ACC112 (cell line): ENCODE measurements around the gene HERPUD1.
"Not testable (repeated sequence)": the region's sequence is repeated elsewhere in the genome, so short reads cannot be mapped to it uniquely, and the experiment has no call there.

Experiments
- H2AFZ ChIP-seq: fragments of 200-600 bp; sonication (generic); one replicate; pipeline ENCODE4 v1.6.0; 2017; ENCODE audit warnings: antibody characterized with exemption, low read length; ENCODE audit not compliant: unreplicated experiment
- H3K27ac ChIP-seq: fragments of 200-600 bp; sonication (generic); 2 replicates; pipeline ENCODE4 v1.5.1; 2014; ENCODE audit warnings: low read depth, mild to moderate bottlenecking, antibody characterized with exemption, low read length, moderate library complexity
- H3K27me3 ChIP-seq: fragments of 200-600 bp; sonication (generic); 2 replicates; pipeline ENCODE4 v1.6.1; 2014; ENCODE audit warnings: mild to moderate bottlenecking, antibody characterized with exemption, low read length, moderate library complexity, mixed read lengths; ENCODE audit not compliant: insufficient read depth
- H3K36me3 ChIP-seq: fragments of 200-600 bp; sonication (generic); 2 replicates; pipeline ENCODE4 v1.6.1; 2016; ENCODE audit warnings: mild to moderate bottlenecking, antibody characterized with exemption, low read length, moderate library complexity, mixed read lengths; ENCODE audit not compliant: insufficient read depth
- H3K4me1 ChIP-seq: fragments of 200-600 bp; sonication (generic); one replicate; pipeline ENCODE4 v1.6.1; 2016; ENCODE audit warnings: low read length, mixed read lengths; ENCODE audit not compliant: insufficient read depth, unreplicated experiment, control insufficient read depth
- H3K4me3 ChIP-seq: fragments of 200-600 bp; sonication (generic); 2 replicates; pipeline ENCODE4 v1.5.1; 2014; ENCODE audit warnings: mild to moderate bottlenecking, low read depth, low read length
- H3K79me2 ChIP-seq: fragments of 200-600 bp; sonication (generic); one replicate; pipeline ENCODE4 v1.6.0; 2016; ENCODE audit warnings: low read length; ENCODE audit not compliant: control insufficient read depth, unreplicated experiment, insufficient read depth

HERPUD1 gene

DNA sequence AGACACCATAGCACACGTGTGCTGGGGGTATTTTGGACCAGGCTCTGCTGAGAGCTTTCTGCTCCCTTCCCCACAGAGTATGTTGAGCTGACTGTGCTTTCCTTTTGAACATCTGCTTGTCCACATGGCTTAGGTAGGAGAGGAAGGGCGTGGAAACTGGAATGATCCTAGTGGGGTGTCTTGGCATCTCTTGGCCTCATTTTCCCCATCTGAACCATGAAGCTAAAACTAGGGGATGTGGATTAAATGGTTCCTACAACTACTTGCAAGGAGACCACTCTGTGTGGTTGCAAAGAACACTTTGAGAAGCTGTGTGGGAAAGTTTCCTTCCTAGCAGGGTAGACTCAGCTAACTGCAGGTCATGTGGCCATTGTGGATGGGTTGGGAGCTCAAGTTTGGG, 50.8 kb downstream of the HERPUD1 start:
- peaks cover 19% of the 10 kb centered on the region for H3K4me1 ChIP-seq
- no peak overlapping the region for H3K27ac ChIP-seq
- H3K27me3 ChIP-seq = no peaks in the 10 kb centered on the region

DNA sequence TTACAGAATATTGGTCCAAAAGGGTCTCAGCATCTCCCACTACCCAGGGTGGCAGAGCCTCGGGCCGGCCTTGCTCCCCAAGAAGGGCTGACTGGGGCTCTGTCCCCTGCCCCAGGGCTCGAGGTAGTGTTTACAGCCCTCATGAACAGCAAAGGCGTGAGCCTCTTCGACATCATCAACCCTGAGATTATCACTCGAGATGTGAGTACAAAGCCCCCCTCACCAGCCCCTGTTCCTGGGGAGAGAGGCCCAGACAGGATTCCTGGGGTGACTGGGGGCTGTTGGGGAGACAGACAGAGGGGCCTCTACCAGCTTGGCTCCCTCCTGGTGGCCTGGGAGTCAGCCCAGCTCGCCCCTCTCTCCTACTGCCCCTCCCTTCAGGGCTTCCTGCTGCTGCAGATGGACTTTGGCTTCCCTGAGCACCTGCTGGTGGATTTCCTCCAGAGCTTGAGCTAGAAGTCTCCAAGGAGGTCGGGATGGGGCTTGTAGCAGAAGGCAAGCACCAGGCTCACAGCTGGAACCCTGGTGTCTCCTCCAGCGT, 51.3 kb downstream of the HERPUD1 start:
- no peak overlapping the region for H2AFZ ChIP-seq
- H3K27ac ChIP-seq = no peak overlapping the region
- peaks cover 23% of the 10 kb centered on the region for H3K79me2 ChIP-seq
- H3K27me3 ChIP-seq = no peaks in the 10 kb centered on the region
- H3K36me3 ChIP-seq = no peaks in the 10 kb centered on the region
- no peak overlapping the region for H3K4me3 ChIP-seq
- H3K4me1 ChIP-seq = peaks cover 24% of the 10 kb centered on the region

More for the DNA sequence above, 50.8 kb downstream of the HERPUD1 start:
- Histone ChIP-seq H3K4me3 (no peak overlapping the region), H3K36me3 (no peaks in the 10 kb centered on the region), H3K79me2 (peaks cover 17% of the 10 kb centered on the region), H2AFZ (no peak overlapping the region)

DNA sequence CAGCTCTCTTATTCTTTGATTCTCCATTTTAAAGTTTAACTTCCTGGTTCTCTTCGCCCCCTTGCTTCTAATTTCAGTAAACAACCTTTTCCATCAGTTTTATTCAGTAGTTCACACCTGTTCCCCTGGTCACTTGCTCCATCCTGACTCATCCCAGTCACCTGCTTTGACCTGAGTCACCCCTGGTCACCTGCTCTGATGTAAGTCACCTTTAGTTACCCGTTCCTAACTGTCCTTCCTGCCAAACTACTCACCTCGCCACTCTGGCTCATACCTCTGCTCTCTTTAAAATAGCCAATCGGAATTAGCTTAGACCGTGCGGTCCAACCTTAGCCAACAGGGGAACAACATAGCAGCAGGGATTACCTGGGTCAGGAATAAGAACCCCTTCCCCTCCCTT, 52.7 kb downstream of the HERPUD1 start:
- H3K4me1 ChIP-seq = peaks cover 27% of the 10 kb centered on the region
- H2AFZ ChIP-seq = no peak overlapping the region
- no peak overlapping the region for H3K27ac ChIP-seq
- no peak overlapping the region for H3K4me3 ChIP-seq
- no peaks in the 10 kb centered on the region for H3K36me3 ChIP-seq
- H3K79me2 ChIP-seq = peaks cover 34% of the 10 kb centered on the region
- H3K27me3 ChIP-seq = no peaks in the 10 kb centered on the region

DNA sequence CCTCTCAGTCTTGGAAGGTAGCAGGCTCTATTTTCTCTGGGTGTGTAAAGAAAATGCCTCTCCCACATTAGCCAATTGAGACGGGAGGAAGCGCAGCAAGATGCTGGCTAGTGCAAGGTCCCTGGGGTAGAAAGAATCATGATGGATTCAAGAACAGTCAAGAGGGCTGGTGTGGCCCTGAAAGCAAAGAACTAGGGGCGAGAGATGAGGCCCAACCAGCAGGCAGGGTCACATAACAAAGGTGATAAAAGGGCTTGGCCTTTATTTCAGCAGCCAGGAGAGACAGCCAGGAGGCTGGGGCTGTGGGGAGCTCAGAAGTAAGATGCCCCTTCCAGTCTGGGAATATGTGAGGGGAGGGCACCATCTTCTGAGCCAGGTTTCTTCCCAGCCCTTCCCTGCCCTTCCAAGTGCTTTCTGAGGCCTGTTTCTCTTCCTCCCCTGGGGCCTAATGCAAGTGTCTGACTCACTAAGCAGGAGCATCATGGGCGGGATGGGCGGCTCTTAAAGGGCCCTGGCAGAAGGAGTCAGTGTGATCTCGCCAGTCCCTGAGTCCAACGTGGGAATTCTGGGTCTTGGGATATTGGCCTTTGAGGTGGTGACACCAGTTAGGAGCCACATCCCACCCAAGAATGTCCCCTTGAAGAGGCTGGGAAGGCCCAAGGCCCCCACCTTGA, 53.5 kb downstream of the HERPUD1 start:
- H3K4me3 ChIP-seq = peak overlapping the region; percentile 39; the same call in 1 of the 2 replicates
- peak overlapping the region; percentile 47 for H3K27ac ChIP-seq
- H3K27me3 ChIP-seq = no peaks in the 10 kb centered on the region
- peaks cover 41% of the 10 kb centered on the region for H3K79me2 ChIP-seq
- peaks cover 27% of the 10 kb centered on the region for H3K4me1 ChIP-seq
- H3K36me3 ChIP-seq = no peaks in the 10 kb centered on the region
- no peak overlapping the region for H2AFZ ChIP-seq

DNA sequence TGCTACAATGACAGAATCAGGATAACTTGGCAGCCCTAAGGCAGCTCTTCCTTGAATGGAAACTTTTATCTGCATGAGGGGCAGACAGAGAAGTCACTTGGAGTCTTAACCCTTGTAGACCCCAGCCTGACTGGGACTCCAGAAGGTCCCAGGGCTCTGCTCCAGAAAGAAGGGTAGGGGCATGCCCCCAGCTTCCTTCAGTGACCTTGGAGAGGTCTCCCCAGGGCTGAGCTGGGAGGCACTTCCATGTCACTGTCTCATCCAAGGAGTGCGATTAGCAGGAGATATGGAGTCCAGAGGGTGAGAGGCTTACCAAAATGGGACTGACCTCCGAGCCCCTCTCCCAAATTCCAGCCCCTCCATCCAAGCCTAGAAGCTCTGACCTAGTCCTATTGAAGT, 54.0 kb downstream of the HERPUD1 start:
- Histone ChIP-seq H3K27ac (peak overlapping the region; percentile 47), H2AFZ (no peak overlapping the region), H3K36me3 (no peaks in the 10 kb centered on the region), H3K4me3 (peak overlapping the region; percentile 3; the same call in 1 of the 2 replicates), H3K79me2 (peaks cover 47% of the 10 kb centered on the region), H3K4me1 (peaks cover 33% of the 10 kb centered on the region), H3K27me3 (no peaks in the 10 kb centered on the region)

DNA sequence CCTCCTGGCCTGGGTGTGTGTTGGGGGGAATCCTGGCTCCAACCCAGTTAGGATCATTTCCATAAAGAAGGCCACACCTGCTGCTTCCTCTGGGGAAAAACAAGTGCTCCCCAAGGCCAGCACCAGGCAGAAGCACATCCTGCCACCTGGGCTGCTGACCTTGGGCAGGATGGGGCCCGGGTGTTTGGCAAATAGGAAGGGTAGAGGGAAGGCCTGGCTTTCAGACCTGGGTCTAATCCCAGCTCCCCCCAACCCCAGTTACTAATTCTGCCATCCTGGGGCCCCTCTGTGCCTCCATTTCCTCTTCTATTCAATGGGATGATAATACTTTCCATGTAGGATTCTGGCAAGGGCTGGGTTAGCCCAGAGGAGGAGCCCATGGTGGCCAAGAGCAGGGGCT, 54.4 kb downstream of the HERPUD1 start:
- Histone ChIP-seq H3K27ac (peak overlapping the region; percentile 47), H3K27me3 (no peaks in the 10 kb centered on the region), H3K4me1 (peaks cover 35% of the 10 kb centered on the region), H2AFZ (no peak overlapping the region), H3K4me3 (no peak overlapping the region), H3K36me3 (no peaks in the 10 kb centered on the region), H3K79me2 (peaks cover 49% of the 10 kb centered on the region)

DNA sequence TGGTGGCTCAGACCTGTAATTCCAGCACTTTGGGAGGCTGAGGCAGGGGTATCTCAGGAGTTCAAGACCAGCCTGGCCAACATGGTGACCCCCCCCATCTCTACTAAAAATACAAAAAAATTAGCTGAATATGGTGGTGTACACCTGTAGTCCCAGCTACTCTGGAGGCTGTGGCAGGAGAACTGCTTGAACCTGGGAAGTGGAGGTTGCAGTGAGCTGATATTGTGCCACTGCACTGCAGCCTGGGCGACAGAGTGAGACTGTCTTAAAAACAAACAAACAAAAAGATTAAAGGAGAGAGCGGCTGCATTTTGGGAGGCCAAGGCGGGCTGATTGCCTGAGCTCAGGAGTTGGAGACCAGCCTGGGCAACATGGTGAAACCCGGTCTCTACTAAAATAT, 55.0 kb downstream of the HERPUD1 start:
- H3K79me2 ChIP-seq = peaks cover 54% of the 10 kb centered on the region
- not testable (repeated sequence) for H3K4me3 ChIP-seq, H3K27me3 ChIP-seq, H2AFZ ChIP-seq, H3K27ac ChIP-seq, H3K36me3 ChIP-seq
- H3K4me1 ChIP-seq = peaks cover 39% of the 10 kb centered on the region

DNA sequence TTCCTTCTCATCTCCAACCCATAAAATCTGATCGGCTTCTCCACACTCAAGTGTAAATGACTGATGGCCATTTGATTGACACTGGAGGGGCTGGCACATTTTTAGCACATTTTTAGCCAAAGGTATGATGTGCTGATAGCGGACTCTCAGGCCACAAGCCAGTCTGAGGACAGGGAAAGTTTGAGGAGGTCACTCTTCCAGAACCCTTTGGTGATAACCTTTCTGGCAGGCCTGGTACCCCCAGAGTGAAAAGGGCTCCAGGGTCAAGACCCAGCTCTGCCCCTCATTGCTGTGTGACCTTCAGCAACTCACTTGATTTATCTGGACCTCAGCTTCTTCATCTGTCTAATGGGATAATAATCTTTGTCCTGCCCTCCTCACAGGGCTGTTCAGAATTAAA, 55.8 kb downstream of the HERPUD1 start:
- Histone ChIP-seq H3K36me3 (no peaks in the 10 kb centered on the region), H3K27me3 (no peaks in the 10 kb centered on the region), H3K79me2 (peaks cover 62% of the 10 kb centered on the region), H3K27ac (no peak overlapping the region), H2AFZ (no peak overlapping the region), H3K4me3 (peak overlapping the region; percentile 87), H3K4me1 (peaks cover 41% of the 10 kb centered on the region)

DNA sequence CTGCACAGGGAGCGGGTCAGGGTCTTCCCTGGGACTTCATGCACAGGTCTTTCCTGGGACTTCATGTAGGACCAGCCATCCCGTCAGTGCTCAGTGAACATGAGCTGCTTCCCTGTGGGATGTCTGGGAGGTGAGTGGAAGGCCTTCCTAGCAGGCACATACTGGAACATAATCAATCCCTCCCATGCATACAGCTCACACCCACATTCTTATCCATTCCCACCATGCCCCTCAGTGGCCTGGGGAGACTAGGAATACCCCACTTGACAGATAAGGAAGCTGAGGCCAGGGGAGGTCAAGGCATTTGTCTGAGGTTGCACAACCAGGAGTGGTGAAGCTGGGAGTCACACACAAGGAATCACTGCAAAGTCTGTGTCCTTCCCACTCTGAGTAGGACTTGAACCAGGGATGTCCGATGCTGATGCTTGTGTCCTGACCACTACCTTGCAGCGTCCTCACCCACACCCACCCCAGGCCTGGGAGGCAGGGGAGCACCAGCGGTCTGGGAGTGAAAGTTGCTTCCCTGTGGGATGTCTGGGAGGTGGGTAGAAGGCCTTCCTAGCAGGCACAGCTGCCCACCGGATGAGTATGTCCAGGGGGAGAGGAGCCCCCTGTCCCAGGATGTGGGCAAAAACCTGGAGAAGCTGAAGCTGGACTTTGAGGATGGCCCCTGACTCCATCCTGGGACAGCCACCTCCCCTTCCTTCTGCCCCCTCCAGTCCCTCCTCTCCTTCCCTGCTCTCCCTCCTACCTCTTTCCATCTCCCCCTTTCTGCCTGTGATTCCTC, 56.4 kb downstream of the HERPUD1 start:
- Histone ChIP-seq H3K4me1 (peaks cover 46% of the 10 kb centered on the region), H3K4me3 (peak overlapping the region; percentile 87), H3K36me3 (no peaks in the 10 kb centered on the region), H2AFZ (peak overlapping the region; percentile 34), H3K27ac (peak overlapping the region; percentile 66), H3K27me3 (no peaks in the 10 kb centered on the region), H3K79me2 (peaks cover 68% of the 10 kb centered on the region)

DNA sequence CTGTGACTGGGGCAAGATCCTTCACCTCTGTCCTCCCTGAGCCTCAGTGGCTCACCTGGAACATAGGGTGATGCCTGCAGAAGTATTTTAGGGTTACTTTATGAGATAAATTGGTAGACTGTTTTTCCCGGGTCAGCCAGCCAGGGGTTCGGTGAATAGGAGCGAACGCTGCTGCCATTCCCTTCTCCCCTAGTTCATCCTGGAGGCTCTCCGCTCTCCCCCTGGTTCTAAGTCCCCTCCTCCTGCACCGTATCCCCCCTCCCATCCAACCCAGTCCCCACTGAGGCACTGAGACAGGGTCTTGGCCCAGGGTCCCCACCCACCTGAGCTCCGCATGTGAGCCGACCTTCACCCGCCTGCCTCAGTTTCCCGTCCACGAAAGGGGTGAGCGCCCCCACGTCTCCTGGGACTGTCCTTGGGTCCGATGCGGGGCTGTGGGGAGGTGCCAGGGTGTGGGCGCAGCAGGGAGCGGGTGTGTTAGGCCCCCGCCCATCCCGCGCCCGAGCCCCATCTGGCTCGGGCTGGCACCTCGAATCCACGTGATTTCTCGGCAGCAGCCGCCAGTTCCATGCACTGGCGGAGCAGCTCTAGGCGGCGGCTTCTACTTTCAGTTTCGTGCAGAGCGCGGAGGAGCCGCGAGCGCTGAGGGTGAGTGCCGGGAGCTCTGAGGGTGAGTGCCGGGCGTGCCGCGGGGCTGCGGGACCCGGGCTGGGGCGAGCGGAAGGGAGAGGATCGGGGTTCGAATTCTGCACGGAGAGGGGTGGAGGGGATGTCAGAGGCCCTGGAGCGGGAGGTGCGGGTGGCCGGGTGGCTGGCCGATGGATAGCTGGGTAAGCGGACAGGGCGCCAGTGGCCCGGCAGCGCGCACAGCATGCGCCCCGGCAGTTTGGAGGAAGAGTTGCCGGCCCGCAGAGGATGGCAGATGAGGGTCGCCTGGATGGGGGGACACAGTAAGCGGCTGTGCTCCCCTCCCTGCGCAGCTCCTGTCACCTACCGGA, 57.3 kb downstream of the HERPUD1 start, which contains the start of gene NLRC5:
Gene NLRC5, plus strand, starts transcription at position 610 of the 998 bp plus-strand sequence. CDS start 31,156 bp downstream, outside the sequence.
- peak within 1 kb of the TSS; percentile 87 for H3K4me3 ChIP-seq
- H3K27ac ChIP-seq = peak within 1 kb of the TSS; percentile 66
- peak within 1 kb of the TSS; percentile 34 for H2AFZ ChIP-seq
- H3K4me1 ChIP-seq = peaks cover 54% of the 10 kb centered on the region
- H3K27me3 ChIP-seq = no peaks in the 10 kb centered on the region
- peaks cover 74% of the 10 kb centered on the region for H3K79me2 ChIP-seq
- H3K36me3 ChIP-seq = no peaks in the 10 kb centered on the region
